Aorta (tissue), 5 donors: ENCODE results near the gene PDGFRB. TPM values are rescaled to one million over a fixed set of nuclear protein-coding genes. Genes with fewer than 3 reads are reported as not detected.
A peak's percentile ranks its signal among the peaks of the same experiment; 100 is the strongest.

Experiments
- ATAC-seq: fragments of 200-7000 bp; cut with Tn5 transposase; one replicate; pipeline ENCODE4 v1.9.1; 2022; ENCODE audit warnings: moderate library complexity; ENCODE audit not compliant: low FRiP score
- DNase-seq, 2 donors: peaks; one replicate each; pipeline ENCODE4 v3.0.0-alpha.2; 2020
- H3K27ac ChIP-seq, 2 donors: one replicate each; pipeline ENCODE4 v1.5.1; 2013; ENCODE audit warnings: low read length in 2 of 2, mild to moderate bottlenecking in 2 of 2, moderate library complexity in 2 of 2, control low read depth in 1 of 2, inconsistent platforms in 1 of 2, low read depth in 1 of 2
- H3K27me3 ChIP-seq, 2 donors: one replicate each; pipeline ENCODE4 v1.6.1; 2013; ENCODE audit warnings: control low read depth in 1 of 2, low read length in 1 of 2, mild to moderate bottlenecking in 1 of 2, moderate library complexity in 1 of 2; ENCODE audit not compliant: insufficient read depth in 2 of 2, control insufficient read depth in 1 of 2
- H3K36me3 ChIP-seq, 2 donors: one replicate each; pipeline ENCODE4 v1.6.1; 2013; ENCODE audit warnings: control low read depth in 1 of 2, low read length in 1 of 2, mild to moderate bottlenecking in 1 of 2; ENCODE audit not compliant: insufficient read depth in 2 of 2, control insufficient read depth in 1 of 2
- H3K4me1 ChIP-seq, 2 donors: one replicate each; pipeline ENCODE4 v1.6.1; 2013; ENCODE audit warnings: low read length in 2 of 2, control low read depth in 1 of 2, mild to moderate bottlenecking in 1 of 2, moderate library complexity in 1 of 2; ENCODE audit not compliant: insufficient read depth in 2 of 2, control insufficient read depth in 1 of 2
- H3K4me3 ChIP-seq, 2 donors: one replicate each; pipeline ENCODE4 v1.5.1; 2013; ENCODE audit warnings: low read length in 2 of 2, control low read depth in 1 of 2, mild to moderate bottlenecking in 1 of 2
- H3K9me3 ChIP-seq: one replicate; pipeline ENCODE4 v1.6.1; 2013; ENCODE audit warnings: mild to moderate bottlenecking, low read length; ENCODE audit not compliant: control insufficient read depth
- WGBS, 2 donors: extraction: QIAGEN DNeasy Blood & Tissue Kit; methylation state at CpG; one replicate each; pipeline ENCODE4 v1.1.7; 2013; 5-methylcytosine and 5-hydroxymethylcytosine counted together
- intact Hi-C, 2 donors: fragments of 100-400 bp; cut with DNase I; formaldehyde crosslinking; loops; one replicate each; pipeline versions ENCODE4 v1.14.2 to v1.15.0; 2022
- polyA plus RNA-seq, 2 donors: library from polyadenylated mRNA; stranded (reverse); fragments of 200-250 nt; gene quantifications; one replicate each; pipeline ENCODE4 v1.2.3, GENCODE V29; 2013
- total RNA-seq, 2 donors: library from RNA; stranded (reverse); fragmentation: NEBNext Ultra II Directional; extraction: Animal tissue kit (Norgen Biotek cat#: 25700); gene quantifications; one replicate each; pipeline ENCODE4 v1.2.1, GENCODE V29; 2021
- donor health status: healthy with polysubstance abuse.
- donor health status: Bipolar disorder and iron deficiency.
- donor health status: DM: no; HTN: no; CAD: no.
- donor health status: DM: no; HTN: no; CAD: no.
- donor health status: DM: yes; HTN: yes; CAD: no.

Gene PDGFRB
- total and polyA plus RNA-seq, 4 donors: 44.0 to 360 (median 285) TPM

DNA sequence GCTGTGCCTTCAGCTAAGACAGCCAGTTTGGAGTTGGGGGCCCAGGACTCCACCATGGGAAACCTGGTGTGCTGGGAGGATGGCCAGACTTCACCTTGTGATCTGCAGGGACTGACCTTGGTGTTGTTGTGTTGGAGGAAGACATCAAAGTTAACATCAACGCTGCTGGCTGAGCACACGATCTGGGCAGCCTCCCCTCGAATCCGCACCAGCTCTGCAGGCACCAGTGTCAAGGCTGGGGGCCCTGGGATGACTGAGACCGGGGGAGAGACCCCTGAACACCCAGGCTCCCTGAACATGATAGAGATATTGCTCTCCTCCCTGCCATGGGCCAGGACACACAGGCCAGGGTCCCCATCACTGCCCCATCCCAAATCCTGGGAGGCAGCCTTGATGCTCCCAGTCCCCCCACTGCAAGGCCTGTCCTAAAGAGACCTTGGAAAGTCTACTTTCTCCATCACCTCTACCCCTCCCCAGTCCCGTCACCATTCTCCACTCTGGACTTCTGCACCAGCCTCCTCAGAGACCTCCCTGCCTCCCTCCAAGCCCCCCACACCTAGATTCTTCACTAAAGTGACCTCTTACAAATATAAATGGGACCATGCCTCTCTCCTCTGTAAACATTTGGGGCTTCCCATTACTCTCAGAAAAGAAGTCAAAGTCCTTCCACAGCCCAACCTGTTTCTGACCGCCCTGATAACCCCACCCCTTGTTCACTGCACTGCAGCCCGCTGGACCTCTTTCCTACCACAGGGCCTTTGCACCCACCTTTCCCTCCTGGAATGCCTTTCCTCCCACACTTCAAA is 77.4 kb downstream of the PDGFRB start:
- H3K4me3 ChIP-seq: no peak overlapping the region
- DNase-seq (peak in 1 of 2 donors; percentile 38), ATAC-seq (no peak)
- H3K27me3 ChIP-seq: no peaks in the 10 kb centered on the region
- H3K27ac ChIP-seq: no peak overlapping the region
- no peaks in the 10 kb centered on the region for H3K9me3 ChIP-seq
- no peaks in the 10 kb centered on the region for H3K4me1 ChIP-seq
- no peaks in the 10 kb centered on the region for H3K36me3 ChIP-seq
- WGBS, 2 donors: 93 to 98% methylated on average over 8 of the region's 8 CpGs
- intact Hi-C loops: no loop called here

DNA sequence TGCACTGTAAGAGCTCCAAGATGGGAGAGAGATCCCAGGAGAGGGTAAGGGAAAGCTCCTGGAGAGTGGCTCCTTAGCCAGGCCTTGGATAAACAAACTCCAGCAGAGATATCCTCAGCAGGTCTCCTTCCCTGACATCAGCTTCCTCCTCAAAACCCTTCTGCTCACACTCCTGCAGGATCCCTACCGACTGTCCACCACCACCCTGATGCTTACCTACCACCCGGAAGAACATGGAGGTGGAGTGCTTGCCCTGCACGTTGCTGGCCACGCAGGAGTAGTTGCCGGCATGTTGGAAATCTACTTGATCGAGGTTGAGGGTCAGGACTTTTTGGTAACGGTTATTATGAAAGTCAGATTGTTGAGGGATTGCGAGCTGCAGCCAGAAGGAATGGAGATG is 78.6 kb downstream of the PDGFRB start:
- WGBS, 2 donors: 88 to 89% methylated on average over 8 of the region's 8 CpGs
- intact Hi-C loops: no loop called here
- H3K9me3 ChIP-seq: no peaks in the 10 kb centered on the region
- H3K27ac ChIP-seq: no peak overlapping the region
- H3K27me3 ChIP-seq: no peaks in the 10 kb centered on the region
- no peaks in the 10 kb centered on the region for H3K4me1 ChIP-seq
- ATAC-seq (no peak), DNase-seq (peak in 1 of 2 donors; percentile 42)
- H3K4me3 ChIP-seq: no peak overlapping the region
- no peaks in the 10 kb centered on the region for H3K36me3 ChIP-seq

DNA sequence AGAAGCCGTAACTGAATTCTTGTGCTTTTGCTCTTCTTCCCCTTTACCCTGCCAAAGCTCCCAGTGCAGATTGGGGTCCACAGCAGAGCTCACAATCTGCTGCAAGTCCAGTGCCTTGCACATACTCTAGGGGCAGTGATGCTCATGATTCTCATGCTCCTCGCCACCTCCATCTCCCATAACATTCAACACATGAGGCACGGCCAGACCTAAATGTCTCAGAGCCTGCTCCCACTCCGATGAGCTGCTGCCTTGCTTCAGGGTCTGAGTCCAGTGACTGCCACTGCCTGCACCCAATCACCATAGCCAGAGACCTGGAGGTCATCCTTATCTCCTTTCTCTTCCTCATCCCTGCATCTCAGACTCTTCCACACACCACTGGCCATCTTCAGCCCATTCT is 79.8 kb downstream of the PDGFRB start:
- Histone ChIP-seq H3K27ac (no peak overlapping the region), H3K4me3 (no peak overlapping the region), H3K4me1 (no peaks in the 10 kb centered on the region), H3K27me3 (no peaks in the 10 kb centered on the region), H3K36me3 (no peaks in the 10 kb centered on the region), H3K9me3 (no peaks in the 10 kb centered on the region)
- 78 to 84% methylated on average over 4 of the region's 4 CpGs for WGBS, 2 donors
- DNase-seq (peak in 1 of 2 donors; percentile 44), ATAC-seq (no peak)
- intact Hi-C loops: no loop called here

DNA sequence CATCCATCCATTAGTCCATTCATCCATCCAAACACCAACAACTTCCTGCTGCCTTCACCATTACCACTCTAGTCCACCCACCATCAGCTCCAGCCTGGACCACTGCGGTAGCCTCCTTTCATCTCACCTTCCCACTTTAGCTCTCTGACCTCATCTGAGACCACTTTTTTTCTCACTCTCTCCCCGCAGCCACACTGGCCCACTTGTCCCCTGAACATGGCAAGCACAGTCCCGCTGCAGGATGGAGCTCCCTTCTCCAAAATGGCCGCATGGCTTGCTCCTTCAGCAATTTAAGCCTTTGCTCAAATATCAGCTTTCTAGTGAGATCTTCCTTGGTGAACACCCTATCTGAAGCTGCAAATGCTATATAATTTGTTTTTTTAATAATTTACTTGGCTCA is 80.4 kb downstream of the PDGFRB start:
- intact Hi-C loops: no loop called here
- DNase-seq (peak in 1 of 2 donors; percentile 33), ATAC-seq (no peak)
- Histone ChIP-seq H3K27ac (no peak overlapping the region), H3K27me3 (no peaks in the 10 kb centered on the region), H3K9me3 (no peaks in the 10 kb centered on the region), H3K4me1 (no peaks in the 10 kb centered on the region), H3K4me3 (no peak overlapping the region), H3K36me3 (no peaks in the 10 kb centered on the region)
- WGBS, 2 donors: 85 to 88% methylated on average over 4 of the region's 4 CpGs

DNA sequence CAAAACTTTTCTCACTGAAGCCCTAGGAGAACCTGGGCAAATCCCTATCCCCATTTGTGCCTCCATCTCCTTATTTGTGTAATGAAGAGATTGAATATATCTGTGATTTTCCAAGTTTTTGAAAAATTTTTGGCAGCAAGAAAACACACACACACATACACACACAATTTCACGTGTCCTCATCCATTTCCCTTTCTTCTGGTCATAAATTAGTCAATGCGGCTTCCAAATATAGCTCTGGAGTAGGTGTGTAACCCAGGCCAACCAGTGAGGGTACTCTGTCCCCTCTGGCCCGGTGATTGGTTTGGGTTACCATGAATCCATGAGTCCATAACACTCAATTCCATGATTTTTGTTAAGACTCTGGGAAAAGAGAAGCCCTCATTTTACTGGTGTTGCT is 82.0 kb downstream of the PDGFRB start:
- intact Hi-C loops: no loop called here
- no peak for ATAC-seq
- H3K4me3 ChIP-seq: no peak overlapping the region
- no peak overlapping the region for H3K27ac ChIP-seq
- no peaks in the 10 kb centered on the region for H3K36me3 ChIP-seq
- H3K27me3 ChIP-seq: no peaks in the 10 kb centered on the region
- no peak for DNase-seq
- no peaks in the 10 kb centered on the region for H3K9me3 ChIP-seq
- no peaks in the 10 kb centered on the region for H3K4me1 ChIP-seq
- WGBS, 2 donors: 72 to 75% methylated on average over 3 of the region's 3 CpGs

DNA sequence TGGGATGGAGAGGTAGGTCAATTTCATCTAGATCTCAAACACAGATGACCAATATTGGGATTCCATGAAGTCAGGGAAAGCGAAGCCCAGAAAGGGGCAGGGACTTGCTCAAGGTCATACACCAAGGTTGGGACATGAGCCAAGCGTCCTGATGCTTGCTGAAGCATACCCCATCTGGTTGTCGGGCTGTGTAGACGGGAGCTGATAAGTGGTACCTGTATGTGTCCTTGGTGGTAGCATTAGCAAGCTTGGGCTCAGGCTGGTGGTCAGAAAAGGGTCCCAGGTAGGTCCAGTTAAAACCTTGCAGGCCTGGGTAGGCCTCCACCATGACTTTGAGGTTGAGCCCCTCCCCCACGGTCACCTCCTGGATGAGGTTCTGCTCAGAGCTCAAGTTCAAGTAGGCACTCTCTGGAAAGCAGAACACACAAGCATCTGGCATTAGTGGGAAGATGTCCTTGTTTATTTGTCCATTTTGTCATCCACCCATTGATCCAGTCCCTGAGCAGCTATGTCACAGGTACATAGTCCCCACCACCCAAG is 82.5 kb downstream of the PDGFRB start:
- Histone ChIP-seq H3K4me3 (no peak overlapping the region), H3K9me3 (no peaks in the 10 kb centered on the region), H3K36me3 (no peaks in the 10 kb centered on the region), H3K27ac (no peak overlapping the region), H3K4me1 (no peaks in the 10 kb centered on the region), H3K27me3 (no peaks in the 10 kb centered on the region)
- intact Hi-C loops: no loop called here
- DNase-seq: peak in 1 of 2 donors; percentile 52
- WGBS, 2 donors: 91 to 93% methylated on average over 5 of the region's 5 CpGs
- no peak for ATAC-seq

DNA sequence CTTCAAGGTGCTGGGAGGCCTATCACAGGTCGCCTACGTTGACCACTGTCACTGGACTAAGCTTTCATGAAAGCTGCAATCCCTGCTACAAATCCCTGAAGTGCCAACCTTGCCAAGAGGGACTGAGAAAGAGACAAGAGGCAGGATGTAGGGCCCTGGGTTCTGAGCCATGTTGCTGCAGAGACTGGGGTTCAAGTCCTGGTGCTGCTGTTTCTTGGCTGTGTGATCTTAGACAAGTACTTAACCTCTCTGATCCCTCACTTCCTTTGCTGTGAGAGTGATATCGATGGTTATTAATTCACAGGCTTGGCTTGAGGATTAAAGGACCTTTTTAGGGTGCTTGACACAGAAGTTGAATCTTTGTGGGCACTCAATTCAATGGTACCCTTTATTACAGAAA is 84.8 kb downstream of the PDGFRB start:
- Histone ChIP-seq H3K27me3 (no peaks in the 10 kb centered on the region), H3K9me3 (no peaks in the 10 kb centered on the region), H3K4me3 (no peak overlapping the region), H3K27ac (no peak overlapping the region), H3K4me1 (no peaks in the 10 kb centered on the region), H3K36me3 (no peaks in the 10 kb centered on the region)
- intact Hi-C loops: no loop called here
- DNase-seq (no peak), ATAC-seq (no peak)
- 98 to 100% methylated on average over 3 of the region's 3 CpGs for WGBS, 2 donors

DNA sequence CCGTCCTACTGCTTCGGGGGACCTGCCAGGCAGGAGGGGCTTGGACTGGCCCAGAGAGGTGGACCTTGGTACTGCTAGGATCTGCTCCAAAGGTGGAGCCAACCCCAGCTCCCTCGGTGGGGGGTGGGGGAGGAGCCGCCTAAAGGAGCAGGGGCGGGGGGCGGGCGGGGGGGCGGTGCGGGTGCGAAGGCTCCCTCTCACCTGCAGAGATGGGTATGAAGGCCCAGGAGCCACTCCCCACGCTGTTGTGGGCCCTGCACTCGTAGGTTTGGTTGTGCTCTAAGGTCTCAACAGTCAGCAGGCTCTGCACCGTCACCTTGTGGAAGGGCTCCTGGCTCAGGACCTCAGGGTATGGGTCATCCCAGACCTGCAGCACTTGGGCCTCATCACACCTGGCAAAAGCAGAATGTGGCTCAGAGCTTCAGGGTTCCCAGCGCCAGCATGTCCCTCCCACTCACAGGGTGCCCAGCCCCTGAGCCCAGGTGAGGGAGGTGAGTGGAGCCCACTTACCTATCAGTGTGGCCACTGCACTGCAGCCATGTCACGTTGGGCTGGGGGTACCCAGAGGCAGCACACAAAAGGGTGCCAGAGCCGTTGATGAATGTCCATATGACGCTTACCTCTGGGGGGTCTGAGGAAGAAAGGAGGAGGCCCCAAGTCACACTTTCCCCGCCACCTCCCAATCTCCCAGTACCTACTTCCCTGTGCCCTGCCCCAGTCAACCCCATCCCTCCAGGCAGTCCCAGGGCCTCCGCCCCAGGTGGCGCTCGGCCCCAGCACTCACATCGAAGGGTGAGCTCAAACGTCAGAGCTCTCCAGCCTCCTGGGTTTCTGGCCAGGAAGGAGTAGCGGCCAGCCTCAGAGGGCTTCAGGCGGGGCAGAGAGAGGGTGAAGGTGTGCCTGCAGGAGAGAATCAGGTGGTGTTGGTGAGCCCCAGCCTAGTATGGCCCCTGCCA is 85.7 kb downstream of the PDGFRB start:
- H3K27me3 ChIP-seq: no peaks in the 10 kb centered on the region
- no peaks in the 10 kb centered on the region for H3K9me3 ChIP-seq
- H3K4me3 ChIP-seq: no peak overlapping the region
- H3K4me1 ChIP-seq: no peaks in the 10 kb centered on the region
- no peak overlapping the region for H3K27ac ChIP-seq
- H3K36me3 ChIP-seq: no peaks in the 10 kb centered on the region
- DNase-seq (peak in 1 of 2 donors; percentile 69), ATAC-seq (no peak)
- WGBS, 2 donors: 83 to 85% methylated on average over 25 of the region's 25 CpGs
- intact Hi-C loops: no loop called here
